Measurements from ENCODE around the gene MCTP2. TPM values are rescaled to one million over a fixed set of nuclear protein-coding genes. Genes with fewer than 3 reads are reported as not detected.

Gene MCTP2
- total and polyA plus RNA-seq, 2 of the 8 experiments (the other 6 are each of a cell fraction or from before 2014, with no cell fraction given): 3.4 to 4.5 TPM

DNA sequence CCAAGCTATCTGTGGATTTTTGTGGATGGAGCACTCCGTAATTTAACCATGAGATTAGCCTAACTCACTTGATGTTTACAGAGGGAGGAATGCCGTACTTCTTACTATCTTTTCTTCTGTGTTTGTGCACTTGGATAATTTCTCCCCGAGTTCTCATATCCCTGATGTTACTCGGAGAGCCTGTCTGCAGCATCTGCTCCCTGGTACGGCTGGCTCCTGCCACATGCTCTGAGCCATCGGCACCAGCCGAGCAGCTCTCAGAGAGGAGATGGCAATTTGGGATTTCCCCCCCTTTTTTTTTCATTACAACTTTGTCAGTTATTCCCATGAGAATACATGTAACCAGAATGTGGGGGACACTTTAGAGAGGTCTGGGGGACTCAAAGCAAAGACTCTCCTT is 155.0 kb downstream of the MCTP2 start (continued):
- TF ChIP-seq, protein P1, sequence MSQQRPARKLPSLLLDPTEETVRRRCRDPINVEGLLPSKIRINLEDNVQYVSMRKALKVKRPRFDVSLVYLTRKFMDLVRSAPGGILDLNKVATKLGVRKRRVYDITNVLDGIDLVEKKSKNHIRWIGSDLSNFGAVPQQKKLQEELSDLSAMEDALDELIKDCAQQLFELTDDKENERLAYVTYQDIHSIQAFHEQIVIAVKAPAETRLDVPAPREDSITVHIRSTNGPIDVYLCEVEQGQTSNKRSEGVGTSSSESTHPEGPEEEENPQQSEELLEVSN (IDR thresholded peaks at IDR 0.05): no peak
- TF ChIP-seq KDM4A (IDR thresholded peaks at IDR 0.05; ENCODE audit: low read depth, low read length, severe bottlenecking) (no peak), HDAC2 (IDR thresholded peaks at IDR 0.05; ENCODE audit: borderline replicate concordance in 1 of 2, low read depth in 2 of 2, low read length in 2 of 2) (no peak), GABPA (IDR thresholded peaks at IDR 0.05; ENCODE audit: borderline replicate concordance, insufficient read depth, low read length) (no peak), POU5F1 (IDR thresholded peaks at IDR 0.05; ENCODE audit: low read depth, low read length) (no peak), CREB1 (IDR thresholded peaks at IDR 0.05) (no peak), SP1 (IDR thresholded peaks at IDR 0.05; ENCODE audit: low read depth, low read length) (no peak), SIN3A (conservative IDR thresholded peaks at IDR 0.05 in 1 of 2, IDR thresholded peaks at IDR 0.05 in 1 of 2; ENCODE audit: low read depth in 1 of 2, low read length in 2 of 2) (no peak), CBX8 (IDR thresholded peaks at IDR 0.05; ENCODE audit: borderline replicate concordance, low read depth, low read length) (no peak)
